ENCODE data around the gene NMT1.

DNA sequence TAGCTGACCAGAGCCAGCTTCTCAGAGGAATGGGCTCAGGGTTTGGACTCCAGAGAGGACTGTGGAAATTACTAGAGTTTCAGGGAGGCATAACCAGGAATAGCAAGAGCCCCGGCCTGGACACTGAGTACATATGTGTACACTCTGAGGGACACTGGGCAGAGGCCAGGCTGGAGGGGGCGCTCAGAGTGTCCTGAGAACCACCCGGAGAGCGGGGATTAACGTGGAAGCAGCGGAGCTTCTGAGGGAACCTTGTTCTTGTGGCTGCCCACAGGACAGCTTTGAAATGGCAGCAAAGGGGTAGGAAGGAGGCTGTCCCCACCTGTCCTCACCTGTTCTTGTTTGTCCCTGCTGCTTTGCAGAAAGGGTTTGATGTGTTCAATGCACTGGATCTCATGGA, 43.4 kb downstream of the NMT1 start:
- TF ChIP-seq, protein P1, sequence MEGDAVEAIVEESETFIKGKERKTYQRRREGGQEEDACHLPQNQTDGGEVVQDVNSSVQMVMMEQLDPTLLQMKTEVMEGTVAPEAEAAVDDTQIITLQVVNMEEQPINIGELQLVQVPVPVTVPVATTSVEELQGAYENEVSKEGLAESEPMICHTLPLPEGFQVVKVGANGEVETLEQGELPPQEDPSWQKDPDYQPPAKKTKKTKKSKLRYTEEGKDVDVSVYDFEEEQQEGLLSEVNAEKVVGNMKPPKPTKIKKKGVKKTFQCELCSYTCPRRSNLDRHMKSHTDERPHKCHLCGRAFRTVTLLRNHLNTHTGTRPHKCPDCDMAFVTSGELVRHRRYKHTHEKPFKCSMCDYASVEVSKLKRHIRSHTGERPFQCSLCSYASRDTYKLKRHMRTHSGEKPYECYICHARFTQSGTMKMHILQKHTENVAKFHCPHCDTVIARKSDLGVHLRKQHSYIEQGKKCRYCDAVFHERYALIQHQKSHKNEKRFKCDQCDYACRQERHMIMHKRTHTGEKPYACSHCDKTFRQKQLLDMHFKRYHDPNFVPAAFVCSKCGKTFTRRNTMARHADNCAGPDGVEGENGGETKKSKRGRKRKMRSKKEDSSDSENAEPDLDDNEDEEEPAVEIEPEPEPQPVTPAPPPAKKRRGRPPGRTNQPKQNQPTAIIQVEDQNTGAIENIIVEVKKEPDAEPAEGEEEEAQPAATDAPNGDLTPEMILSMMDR (IDR thresholded peaks at IDR 0.05), result no peak
- TF ChIP-seq POLR2A (IDR thresholded peaks at IDR 0.05), result no peak
